Muscle layer of colon (tissue), 2 donors: ENCODE measurements around the gene BPIFB2.

Source experiments
- H3K27ac ChIP-seq: one replicate; pipeline ENCODE4 v1.7.0; 2013; ENCODE audit warnings: low read depth, mild to moderate bottlenecking, low read length, moderate library complexity
- H3K27me3 ChIP-seq, 2 donors: one replicate each; pipeline ENCODE4 v1.7.0; 2013; ENCODE audit warnings: low read length in 2 of 2, mild to moderate bottlenecking in 2 of 2; ENCODE audit not compliant: insufficient read depth in 2 of 2, control insufficient read depth in 1 of 2
- H3K36me3 ChIP-seq: one replicate; pipeline ENCODE4 v1.7.0; 2013; ENCODE audit warnings: mild to moderate bottlenecking, low read length; ENCODE audit not compliant: insufficient read depth
- H3K4me1 ChIP-seq: one replicate; pipeline ENCODE4 v1.7.0; 2013; ENCODE audit warnings: mild to moderate bottlenecking, low read length; ENCODE audit not compliant: insufficient read depth
- H3K4me3 ChIP-seq, 2 donors: one replicate each; pipeline ENCODE4 v1.7.0; 2013; ENCODE audit warnings: low read length in 2 of 2, low read depth in 1 of 2, mild to moderate bottlenecking in 1 of 2, moderate library complexity in 1 of 2
- H3K9ac ChIP-seq: one replicate; pipeline ENCODE4 v1.7.0; 2013; ENCODE audit warnings: low read length
- H3K9me3 ChIP-seq: one replicate; pipeline ENCODE4 v1.7.0; 2013; ENCODE audit warnings: mild to moderate bottlenecking, low read length
- donor health status: abdominal sarcoma.
- donor health status: Adenocarcinoma of cecum.

BPIFB2 gene

GRCh38 chr20:32965581-32966373 lies 41.7 kb upstream of the BPIFB2 start:
- H3K27ac ChIP-seq, result no peak overlapping the region
- H3K27me3 ChIP-seq, result no peaks in the 10 kb centered on the region
- no peak overlapping the region for H3K9ac ChIP-seq
- no peak overlapping the region for H3K4me3 ChIP-seq
- no peaks in the 10 kb centered on the region for H3K9me3 ChIP-seq
- H3K36me3 ChIP-seq, result no peaks in the 10 kb centered on the region
- no peaks in the 10 kb centered on the region for H3K4me1 ChIP-seq

- no peak overlapping the region for H3K27ac ChIP-seq
- no peak overlapping the region for H3K4me3 ChIP-seq
- no peaks in the 10 kb centered on the region for H3K9me3 ChIP-seq
- H3K36me3 ChIP-seq, result no peaks in the 10 kb centered on the region
- no peak overlapping the region for H3K9ac ChIP-seq
- H3K4me1 ChIP-seq, result no peaks in the 10 kb centered on the region
- H3K27me3 ChIP-seq, result no peaks in the 10 kb centered on the region
Observed at GRCh38 chr20:32966382-32966781, 41.1 kb upstream of the BPIFB2 start.

GRCh38 chr20:32966881-32967781 lies 40.4 kb upstream of the BPIFB2 start:
- H3K4me1 ChIP-seq, result no peaks in the 10 kb centered on the region
- no peaks in the 10 kb centered on the region for H3K27me3 ChIP-seq
- H3K27ac ChIP-seq, result no peak overlapping the region
- no peak overlapping the region for H3K9ac ChIP-seq
- H3K36me3 ChIP-seq, result no peaks in the 10 kb centered on the region
- H3K4me3 ChIP-seq, result no peak overlapping the region
- no peaks in the 10 kb centered on the region for H3K9me3 ChIP-seq

GRCh38 chr20:32967961-32968457 lies 39.5 kb upstream of the BPIFB2 start:
- Histone ChIP-seq H3K27ac (no peak overlapping the region), H3K4me3 (no peak overlapping the region), H3K9ac (no peak overlapping the region), H3K27me3 (no peaks in the 10 kb centered on the region), H3K36me3 (no peaks in the 10 kb centered on the region), H3K4me1 (no peaks in the 10 kb centered on the region), H3K9me3 (no peaks in the 10 kb centered on the region)

- Histone ChIP-seq H3K27ac (no peak overlapping the region), H3K9ac (no peak overlapping the region)
Observed at GRCh38 chr20:32968478-32969241, 38.8 kb upstream of the BPIFB2 start.

GRCh38 chr20:32969356-32970114 lies 38.0 kb upstream of the BPIFB2 start:
- Histone ChIP-seq H3K27ac (no peak overlapping the region), H3K27me3 (no peaks in the 10 kb centered on the region), H3K9me3 (no peaks in the 10 kb centered on the region), H3K9ac (no peak overlapping the region), H3K4me1 (no peaks in the 10 kb centered on the region), H3K4me3 (no peak overlapping the region), H3K36me3 (no peaks in the 10 kb centered on the region)

More at GRCh38 chr20:32968478-32969241, 38.8 kb upstream of the BPIFB2 start:
- Histone ChIP-seq H3K36me3 (no peaks in the 10 kb centered on the region), H3K4me3 (no peak overlapping the region), H3K9me3 (no peaks in the 10 kb centered on the region), H3K27me3 (no peaks in the 10 kb centered on the region), H3K4me1 (no peaks in the 10 kb centered on the region)

- H3K36me3 ChIP-seq, result no peaks in the 10 kb centered on the region
- H3K9ac ChIP-seq, result no peak overlapping the region
- no peaks in the 10 kb centered on the region for H3K4me1 ChIP-seq
- H3K27ac ChIP-seq, result no peak overlapping the region
- H3K4me3 ChIP-seq, result no peak overlapping the region
- no peaks in the 10 kb centered on the region for H3K27me3 ChIP-seq
- no peaks in the 10 kb centered on the region for H3K9me3 ChIP-seq
Observed at GRCh38 chr20:32970115-32970972, 37.2 kb upstream of the BPIFB2 start.

GRCh38 chr20:32970973-32971300 lies 36.6 kb upstream of the BPIFB2 start:
- no peaks in the 10 kb centered on the region for H3K36me3 ChIP-seq
- H3K4me3 ChIP-seq, result no peak overlapping the region
- H3K27ac ChIP-seq, result no peak overlapping the region
- no peak overlapping the region for H3K9ac ChIP-seq
- no peaks in the 10 kb centered on the region for H3K4me1 ChIP-seq
- H3K9me3 ChIP-seq, result no peaks in the 10 kb centered on the region
- H3K27me3 ChIP-seq, result no peaks in the 10 kb centered on the region

GRCh38 chr20:32971703-32972161 lies 35.8 kb upstream of the BPIFB2 start:
- no peak overlapping the region for H3K27ac ChIP-seq
- H3K27me3 ChIP-seq, result no peaks in the 10 kb centered on the region
- no peaks in the 10 kb centered on the region for H3K36me3 ChIP-seq
- no peak overlapping the region for H3K9ac ChIP-seq
- no peaks in the 10 kb centered on the region for H3K4me1 ChIP-seq
- no peak overlapping the region for H3K4me3 ChIP-seq
- no peaks in the 10 kb centered on the region for H3K9me3 ChIP-seq
